Measurements from ENCODE around the gene EML4.

EML4 gene

GRCh38 chr2:42196403-42197267, 27.5 kb downstream of the EML4 start:
- peak; percentile 15 for DNase-seq (ENCODE audit: low spot score)

GRCh38 chr2:42197792-42198191, 28.6 kb downstream of the EML4 start:
- DNase-seq (ENCODE audit: low spot score): no peak

- no peak for DNase-seq (ENCODE audit: low spot score)
These were observed 29.3 kb downstream of the EML4 start for GRCh38 chr2:42198466-42198865.

- DNase-seq (ENCODE audit: low spot score): no peak
These were observed 29.8 kb downstream of the EML4 start for GRCh38 chr2:42199002-42199401.

GRCh38 chr2:42199626-42200025, 30.5 kb downstream of the EML4 start:
- no peak for DNase-seq (ENCODE audit: low spot score)

- no peak for DNase-seq (ENCODE audit: low spot score)
These were observed 32.0 kb downstream of the EML4 start for GRCh38 chr2:42200926-42201855.

GRCh38 chr2:42202634-42203008, 33.5 kb downstream of the EML4 start:
- no peak for DNase-seq (ENCODE audit: low spot score)

GRCh38 chr2:42203792-42204191, 34.6 kb downstream of the EML4 start:
- no peak for DNase-seq (ENCODE audit: low spot score)

- DNase-seq (ENCODE audit: low spot score): no peak
These were observed 36.2 kb downstream of the EML4 start for GRCh38 chr2:42205337-42205736.

GRCh38 chr2:42207826-42208225, 38.7 kb downstream of the EML4 start:
- DNase-seq (ENCODE audit: low spot score): no peak

- DNase-seq (ENCODE audit: low spot score): no peak
These were observed 41.0 kb downstream of the EML4 start for GRCh38 chr2:42210203-42210602.

- DNase-seq (ENCODE audit: low spot score): no peak
These were observed 42.1 kb downstream of the EML4 start for GRCh38 chr2:42211291-42211690.

GRCh38 chr2:42214669-42215068, 45.5 kb downstream of the EML4 start:
- DNase-seq (ENCODE audit: low spot score): no peak

- DNase-seq (ENCODE audit: low spot score): no peak
These were observed 47.5 kb downstream of the EML4 start for GRCh38 chr2:42216694-42217093.

GRCh38 chr2:42217307-42217706, 48.2 kb downstream of the EML4 start:
- no peak for DNase-seq (ENCODE audit: low spot score)

- no peak for DNase-seq (ENCODE audit: low spot score)
These were observed 48.8 kb downstream of the EML4 start for GRCh38 chr2:42217914-42218313.

GRCh38 chr2:42218712-42219111, 49.6 kb downstream of the EML4 start:
- DNase-seq (ENCODE audit: low spot score): no peak

- no peak for DNase-seq (ENCODE audit: low spot score)
These were observed 50.0 kb downstream of the EML4 start for GRCh38 chr2:42219160-42219559.

- DNase-seq (ENCODE audit: low spot score): no peak
These were observed 51.4 kb downstream of the EML4 start for GRCh38 chr2:42220566-42220965.

GRCh38 chr2:42223067-42223854, 54.1 kb downstream of the EML4 start:
- no peak for DNase-seq (ENCODE audit: low spot score)

GRCh38 chr2:42223855-42224268, 54.7 kb downstream of the EML4 start:
- no peak for DNase-seq (ENCODE audit: low spot score)

- no peak for DNase-seq (ENCODE audit: low spot score)
These were observed 55.4 kb downstream of the EML4 start for GRCh38 chr2:42224422-42225067.

Data from RKO (cell line).